DMS153 treated with DMSO at 0.1 percent for 48 hours (cell line): ENCODE results near the gene CELF4.
A peak's percentile ranks its signal among the peaks of the same experiment; 100 is the strongest.

Experiments
- DNase-seq: peaks from one replicate; lab custom pipeline; 2025; ENCODE audit not compliant: unreplicated experiment; lab: John Stamatoyannopoulos, UW

Gene CELF4

DNA sequence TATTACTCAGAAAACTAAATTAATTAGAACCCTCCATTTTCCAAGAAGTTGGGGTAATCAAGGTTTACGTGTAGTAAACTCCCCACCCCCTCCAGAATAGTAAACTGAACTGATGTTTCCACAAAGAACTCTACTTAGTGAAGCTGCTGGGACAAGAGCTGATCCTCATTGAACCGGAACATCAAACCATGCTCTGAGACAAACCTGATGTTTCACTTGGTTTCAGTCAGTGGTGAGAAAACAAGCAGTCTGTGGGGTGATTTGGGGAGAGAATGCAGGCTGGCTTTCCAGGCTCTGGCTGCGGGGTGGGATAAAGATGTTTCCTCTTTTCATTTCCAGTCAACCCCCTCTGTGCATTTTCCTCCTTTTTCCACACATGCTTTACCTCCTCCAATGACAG, 38.2 kb downstream of the CELF4 start:
- no peak for DNase-seq

DNA sequence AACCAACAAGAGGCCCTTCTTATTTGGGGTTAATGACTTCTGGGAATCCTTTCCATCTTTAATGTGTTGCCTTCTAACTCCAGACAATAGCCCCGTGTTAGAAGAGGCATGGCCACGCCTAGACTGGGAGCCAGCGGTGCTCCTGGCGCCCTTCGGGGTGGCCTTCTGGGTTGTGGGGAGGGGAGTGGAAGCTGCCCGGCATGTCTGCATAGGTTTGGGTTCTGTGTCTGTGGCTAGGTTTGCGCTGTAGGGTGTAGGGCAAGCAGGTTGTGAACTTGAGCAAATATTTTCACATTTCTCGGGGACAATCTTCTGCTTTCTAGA, 40.4 kb downstream of the CELF4 start:
- DNase-seq: no peak

- peak; percentile 15 for DNase-seq
Measured at GRCh38 chr18:37524498-37525261, 40.9 kb downstream of the CELF4 start.

- no peak for DNase-seq
Measured at GRCh38 chr18:37524139-37524497, 41.5 kb downstream of the CELF4 start.

GRCh38 chr18:37521510-37522465, 43.8 kb downstream of the CELF4 start:
- DNase-seq: no peak

GRCh38 chr18:37520508-37520907, 45.1 kb downstream of the CELF4 start:
- no peak for DNase-seq

GRCh38 chr18:37519510-37520135, 46.0 kb downstream of the CELF4 start:
- DNase-seq: no peak

DNA sequence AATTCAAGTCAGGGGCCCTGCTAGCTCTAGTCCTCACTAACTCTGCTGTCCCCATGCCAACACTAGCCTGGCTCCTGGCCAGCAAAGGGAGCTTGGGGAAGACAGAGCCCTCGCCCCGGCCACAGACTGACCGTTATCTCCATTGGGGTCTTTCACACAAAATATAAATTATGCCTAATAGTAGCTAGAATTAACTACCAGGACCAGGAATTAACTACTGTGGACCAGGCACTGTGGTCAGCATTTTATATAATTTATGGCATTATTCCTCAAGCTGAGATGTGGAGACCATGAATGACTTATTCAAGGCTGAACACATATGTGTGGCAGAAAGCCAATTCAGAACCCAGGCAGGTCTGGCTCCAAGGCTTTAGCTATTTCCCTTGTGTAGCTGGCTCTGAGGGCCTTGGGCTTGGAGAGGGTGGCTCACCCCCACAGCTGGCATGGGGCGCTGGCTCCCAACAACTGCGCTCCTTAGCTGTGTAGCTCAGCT, 49.2 kb downstream of the CELF4 start:
- DNase-seq: no peak

DNA sequence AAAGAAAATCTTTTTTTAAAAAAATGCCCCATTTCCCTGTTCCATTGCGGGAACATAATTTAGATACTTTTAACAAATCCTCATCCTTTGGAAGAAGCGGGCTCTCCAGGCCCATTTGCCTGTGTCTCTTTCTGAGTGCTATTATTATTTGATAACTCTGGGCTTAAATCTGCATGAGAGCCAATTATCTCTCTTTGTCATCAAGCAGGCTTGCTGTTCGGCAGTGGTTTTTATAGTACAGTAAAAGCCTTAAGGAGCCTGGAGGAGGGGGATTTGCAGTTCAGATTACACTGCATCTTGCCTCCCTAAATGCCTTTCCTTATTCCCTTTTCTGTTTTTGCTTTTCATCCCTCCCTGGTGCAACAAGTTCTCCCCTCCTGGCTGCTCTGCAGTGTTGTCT, 50.6 kb downstream of the CELF4 start:
- no peak for DNase-seq

GRCh38 chr18:37512400-37512799, 53.2 kb downstream of the CELF4 start:
- no peak for DNase-seq

DNA sequence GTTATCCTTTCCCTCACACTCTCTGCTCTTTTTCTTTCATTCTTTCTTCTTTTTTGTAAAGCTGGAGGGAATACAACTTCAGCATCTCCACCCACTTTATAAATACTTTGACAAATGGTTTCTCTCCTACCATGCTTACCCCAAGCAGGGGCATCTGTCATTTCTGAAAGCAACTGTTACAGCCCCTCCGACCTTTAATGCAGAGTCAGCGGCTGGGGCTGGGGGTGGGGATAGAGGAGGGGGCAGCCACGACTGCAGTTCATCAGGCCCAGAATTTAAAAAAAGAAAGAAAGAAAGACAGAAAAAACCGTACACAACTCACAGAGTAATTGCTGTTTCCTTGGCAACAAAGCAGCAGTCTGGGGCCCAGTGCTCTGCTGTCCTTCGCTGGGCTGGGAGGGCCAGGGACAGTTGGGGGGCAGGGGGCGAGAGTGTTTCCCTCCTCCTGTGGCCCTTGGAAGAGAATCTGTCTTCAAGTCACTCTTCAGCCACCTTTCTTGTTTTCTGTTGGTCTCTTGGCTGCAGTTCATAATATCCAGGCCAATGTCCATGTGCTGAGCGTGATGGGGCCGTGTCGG, 53.8 kb downstream of the CELF4 start:
- DNase-seq: no peak

GRCh38 chr18:37509600-37509999, 56.0 kb downstream of the CELF4 start:
- DNase-seq: no peak

- no peak for DNase-seq
Measured at GRCh38 chr18:37508207-37508606, 57.4 kb downstream of the CELF4 start.

DNA sequence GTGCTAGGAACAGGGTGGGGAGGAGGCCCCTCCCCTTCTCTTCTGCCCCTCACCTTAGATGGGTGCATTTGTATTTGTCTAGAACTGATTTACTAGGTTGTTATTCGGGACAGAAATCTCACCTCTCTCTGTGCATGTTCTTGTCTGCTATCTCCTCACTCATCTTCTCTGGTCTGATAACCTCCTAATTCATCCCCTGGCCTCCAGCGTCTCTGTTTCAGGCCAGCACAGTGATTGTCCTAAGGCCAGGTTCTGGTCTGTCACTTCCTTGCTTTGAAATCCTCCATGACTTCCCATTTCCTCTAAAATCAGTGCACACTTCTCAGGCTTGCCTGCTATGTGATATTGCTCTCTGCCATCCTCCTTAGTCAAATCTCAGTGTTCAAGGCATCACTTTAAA, 58.4 kb downstream of the CELF4 start:
- DNase-seq: no peak

DNA sequence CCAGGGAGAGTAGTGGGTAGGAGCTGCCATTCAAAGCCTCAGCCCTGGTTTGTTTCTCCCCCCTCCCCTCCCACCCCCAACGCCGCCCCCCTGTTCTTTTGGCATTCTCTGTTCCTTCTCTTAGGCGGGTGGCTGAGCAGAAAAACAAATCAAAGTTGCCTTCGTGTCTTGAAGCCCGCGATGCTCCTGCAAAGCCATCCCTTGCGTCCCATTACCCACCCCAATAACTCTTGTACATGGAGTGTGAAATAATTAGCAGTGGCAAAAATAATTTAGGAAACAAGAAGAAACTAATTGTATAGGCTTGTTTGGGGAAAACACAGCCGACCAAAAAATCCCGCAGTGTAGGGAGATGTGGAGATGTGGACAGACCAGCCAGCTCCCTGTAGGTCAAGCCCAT, 59.6 kb downstream of the CELF4 start:
- DNase-seq: no peak

DNA sequence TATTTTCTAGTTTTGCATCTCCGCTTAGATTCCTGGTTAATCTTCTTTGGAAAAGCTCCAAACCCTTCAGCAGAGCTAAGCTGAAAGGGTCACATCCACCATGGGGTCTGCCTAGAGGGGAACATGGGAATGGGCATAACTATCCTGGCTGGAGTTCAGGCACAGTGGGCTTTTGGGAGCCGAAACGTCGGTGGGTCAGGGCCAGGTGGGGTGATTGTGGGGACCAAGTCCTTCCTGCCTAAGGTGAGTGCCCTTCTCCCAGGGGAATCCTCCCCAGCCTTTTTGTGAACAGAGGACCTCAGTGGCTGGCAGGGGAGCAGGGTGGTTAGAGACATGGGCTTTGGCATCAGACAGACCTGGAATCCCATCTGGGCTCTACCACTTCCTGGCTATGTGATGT, 60.3 kb downstream of the CELF4 start:
- DNase-seq: no peak

DNA sequence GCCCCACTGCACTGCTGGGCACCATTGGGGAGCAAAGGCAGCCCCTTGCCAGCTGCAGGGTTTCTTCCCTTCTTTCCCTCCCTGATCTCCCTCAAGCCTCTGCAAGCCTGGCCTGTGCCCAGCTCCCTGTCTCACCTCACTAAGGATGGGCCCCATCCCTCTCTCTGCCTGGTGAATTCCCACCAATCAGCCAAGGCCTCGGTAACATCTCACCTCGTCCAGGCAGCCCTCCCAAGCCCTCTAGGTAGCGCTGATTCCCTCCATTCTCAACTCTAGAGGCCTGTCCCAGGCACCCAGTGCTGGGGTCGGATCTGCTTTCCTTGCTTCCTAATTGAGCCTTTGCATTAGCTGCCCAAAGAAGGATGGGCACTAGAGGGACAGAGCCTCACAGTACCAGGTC, 63.0 kb downstream of the CELF4 start:
- DNase-seq: no peak

DNA sequence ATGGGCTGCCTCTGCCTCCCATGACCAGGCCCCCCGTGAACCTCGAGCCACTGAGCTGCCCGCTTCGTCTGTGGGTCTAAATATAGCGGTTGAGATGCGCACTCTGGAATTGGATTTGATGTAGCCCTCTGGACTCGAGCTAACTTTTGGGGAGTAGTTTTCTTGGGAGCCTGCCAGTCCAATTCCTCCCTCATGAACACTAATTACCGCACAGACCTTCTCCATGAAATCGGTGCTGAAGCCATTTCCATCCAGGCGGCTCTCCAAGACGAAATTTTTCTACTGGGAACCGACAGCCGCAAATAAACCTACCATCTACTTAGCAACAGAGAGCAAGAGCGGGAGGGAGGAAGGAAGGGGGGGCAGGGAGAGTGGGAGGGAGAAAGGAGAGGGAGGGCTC, 63.6 kb downstream of the CELF4 start:
- no peak for DNase-seq

DNA sequence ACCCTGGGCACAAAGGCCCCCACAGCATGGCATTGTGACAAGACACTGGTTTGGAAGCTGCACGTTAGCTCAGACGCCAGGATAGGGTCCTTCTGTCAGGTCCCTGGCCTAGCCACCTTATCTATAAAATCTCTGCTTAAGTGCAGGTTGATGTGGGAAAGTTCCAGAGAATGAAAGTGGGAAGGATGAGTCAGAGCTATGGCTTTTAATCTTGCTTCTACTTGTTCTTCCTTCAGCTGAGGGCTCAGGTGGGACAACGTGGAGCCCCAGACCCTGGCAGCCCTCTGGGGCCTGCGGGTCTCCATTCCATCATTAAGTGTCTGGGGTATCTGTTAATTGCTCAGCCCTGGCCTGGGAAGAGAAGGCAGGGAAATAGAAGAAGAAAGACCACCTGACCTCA, 64.5 kb downstream of the CELF4 start:
- no peak for DNase-seq

DNA sequence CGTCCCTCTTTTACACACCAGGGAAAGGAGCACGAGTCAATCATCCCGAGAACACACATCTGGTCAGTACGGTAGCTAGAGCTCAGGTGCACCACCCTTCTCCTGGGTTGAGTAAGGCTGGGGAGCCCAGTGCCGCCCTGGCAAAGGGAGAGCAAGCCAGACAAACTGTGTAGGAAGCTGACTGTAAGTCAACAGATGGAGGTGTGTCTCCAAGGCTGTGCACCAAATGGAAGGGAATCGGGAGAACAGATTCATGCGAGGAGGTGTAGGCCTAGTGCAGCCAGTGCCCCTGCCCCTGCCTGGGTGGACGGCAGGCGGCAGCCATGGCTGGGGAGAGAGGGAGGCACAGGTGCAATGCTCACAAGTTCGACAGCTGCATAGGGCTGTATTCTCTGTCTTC, 65.7 kb downstream of the CELF4 start:
- no peak for DNase-seq

GRCh38 chr18:37499044-37499443, 66.6 kb downstream of the CELF4 start:
- DNase-seq: peak; percentile 14
